SK-N-MC (cell line): Measurements from ENCODE around the gene SHC3.

Source experiments
- EZH2 ChIP-seq: fragments of 200-600 bp; sonication (generic); IDR thresholded peaks from one replicate; pipeline ENCODE4 v1.6.1; 2017; ENCODE audit warnings: antibody characterized with exemption
- FOXP2 ChIP-seq: optimal IDR thresholded peaks from 2 replicates; pipeline ENCODE3; 2011; ENCODE audit warnings: mild to moderate bottlenecking, moderate library complexity; ENCODE audit not compliant: insufficient read depth; ENCODE audit errors: extremely low read length, control extremely low read depth
- POLR2AphosphoS5 ChIP-seq: IDR thresholded peaks from 2 replicates; pipeline ENCODE4 v1.6.1; 2012; ENCODE audit warnings: mild to moderate bottlenecking, low read depth, low read length, borderline replicate concordance

- no peak for TF ChIP-seq POLR2AphosphoS5
- no peak for TF ChIP-seq EZH2
- no peak for TF ChIP-seq FOXP2
These were observed 168.6 kb downstream of the SHC3 start for GRCh38 chr9:89010056-89010455.
